Fibroblast of villous mesenchyme (primary cell): ENCODE measurements around the gene ANXA11. TPM values are rescaled to one million over a fixed set of nuclear protein-coding genes. Genes with fewer than 3 reads are reported as not detected.

Source experiments
- DNase-seq: peaks from one replicate; pipeline ENCODE4 v3.0.0-alpha.2; 2010; ENCODE audit warnings: low read depth
- H3K4me3 ChIP-seq: 2 replicates; pipeline ENCODE4 v1.5.1; 2011; ENCODE audit warnings: low read depth, mild to moderate bottlenecking, low read length
- total RNA-seq: library from RNA; depleted of rRNA; stranded (reverse); fragments of >200 nt; gene quantifications from 2 replicates; pipeline ENCODE4 v1.2.3, GENCODE V29; 2012
- TF ChIP-seq, protein P1 (sequence below): IDR thresholded peaks from 2 replicates; pipeline ENCODE4 v1.5.1; 2012; ENCODE audit warnings: low read depth, mild to moderate bottlenecking, low read length; ENCODE audit not compliant: insufficient read depth

The ANXA11 gene
- total RNA-seq, 1 donor: 79.9 TPM

GRCh38 chr10:80194373-80195045, 10.8 kb downstream of the ANXA11 start:
- no peak overlapping the region for H3K4me3 ChIP-seq
- no peak for DNase-seq
- TF ChIP-seq, protein P1, sequence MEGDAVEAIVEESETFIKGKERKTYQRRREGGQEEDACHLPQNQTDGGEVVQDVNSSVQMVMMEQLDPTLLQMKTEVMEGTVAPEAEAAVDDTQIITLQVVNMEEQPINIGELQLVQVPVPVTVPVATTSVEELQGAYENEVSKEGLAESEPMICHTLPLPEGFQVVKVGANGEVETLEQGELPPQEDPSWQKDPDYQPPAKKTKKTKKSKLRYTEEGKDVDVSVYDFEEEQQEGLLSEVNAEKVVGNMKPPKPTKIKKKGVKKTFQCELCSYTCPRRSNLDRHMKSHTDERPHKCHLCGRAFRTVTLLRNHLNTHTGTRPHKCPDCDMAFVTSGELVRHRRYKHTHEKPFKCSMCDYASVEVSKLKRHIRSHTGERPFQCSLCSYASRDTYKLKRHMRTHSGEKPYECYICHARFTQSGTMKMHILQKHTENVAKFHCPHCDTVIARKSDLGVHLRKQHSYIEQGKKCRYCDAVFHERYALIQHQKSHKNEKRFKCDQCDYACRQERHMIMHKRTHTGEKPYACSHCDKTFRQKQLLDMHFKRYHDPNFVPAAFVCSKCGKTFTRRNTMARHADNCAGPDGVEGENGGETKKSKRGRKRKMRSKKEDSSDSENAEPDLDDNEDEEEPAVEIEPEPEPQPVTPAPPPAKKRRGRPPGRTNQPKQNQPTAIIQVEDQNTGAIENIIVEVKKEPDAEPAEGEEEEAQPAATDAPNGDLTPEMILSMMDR: no peak

GRCh38 chr10:80192553-80192952, 12.8 kb downstream of the ANXA11 start:
- TF ChIP-seq, protein P1: no peak
- H3K4me3 ChIP-seq: no peak overlapping the region
- no peak for DNase-seq

DNA sequence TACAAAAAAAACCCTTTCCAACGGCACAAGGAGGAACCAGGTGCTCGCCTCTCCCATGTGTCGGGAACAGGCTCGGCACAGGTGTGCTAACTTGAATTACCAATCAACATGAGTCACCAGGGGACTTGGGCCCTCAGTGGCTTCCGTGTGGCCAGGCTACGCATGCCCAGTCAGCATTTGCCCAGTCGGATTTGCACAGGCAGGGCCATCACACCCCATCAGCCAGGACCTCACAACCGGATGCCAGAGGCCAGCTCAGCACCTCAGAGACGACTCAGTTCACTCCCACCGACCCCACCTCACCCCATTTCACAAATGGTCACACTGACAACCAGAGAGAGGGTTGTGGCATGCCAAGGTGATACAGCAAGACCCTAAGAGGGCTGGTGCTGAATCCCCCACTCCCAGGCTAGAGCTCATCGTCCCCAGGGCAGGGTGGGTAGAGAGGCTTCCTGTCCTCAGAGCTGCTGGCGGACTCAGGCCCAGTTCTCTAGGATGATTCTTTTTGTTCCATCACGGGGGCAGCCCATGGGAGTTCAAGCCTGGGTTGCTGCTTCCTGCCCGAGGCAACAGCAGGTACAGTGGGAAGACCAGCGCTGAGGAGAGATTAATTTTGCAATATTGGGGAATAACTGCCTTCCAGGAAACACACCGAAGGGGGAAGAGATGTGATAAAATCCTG, 13.6 kb downstream of the ANXA11 start:
- TF ChIP-seq, protein P1: no peak
- H3K4me3 ChIP-seq: no peak overlapping the region
- DNase-seq: no peak

- H3K4me3 ChIP-seq: no peak overlapping the region
- TF ChIP-seq, protein P1: no peak
- no peak for DNase-seq
Observed at GRCh38 chr10:80188713-80189112, 16.6 kb downstream of the ANXA11 start.

- no peak overlapping the region for H3K4me3 ChIP-seq
- TF ChIP-seq, protein P1: no peak
- peak; percentile 49 for DNase-seq
Observed at GRCh38 chr10:80187465-80188409, 17.6 kb downstream of the ANXA11 start.

DNA sequence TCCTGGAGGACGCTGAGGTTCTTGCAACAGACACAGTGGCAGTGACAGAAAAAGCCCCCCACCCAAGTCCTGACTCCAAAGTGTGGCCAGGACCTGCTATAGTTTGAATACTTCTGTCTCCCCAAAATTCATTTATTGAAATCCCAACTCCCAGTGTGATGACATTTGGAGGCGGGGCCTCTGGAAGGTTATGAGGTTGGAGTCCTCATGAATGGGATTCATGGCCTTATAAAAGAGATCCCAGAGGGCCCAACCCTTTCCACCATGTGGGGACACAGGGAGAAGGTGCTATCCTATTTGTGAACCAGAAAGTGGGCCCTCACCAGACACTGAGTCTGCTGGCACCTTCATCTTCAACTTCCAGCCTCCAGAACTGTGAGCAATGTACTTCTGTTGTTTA, 18.3 kb downstream of the ANXA11 start:
- no peak overlapping the region for H3K4me3 ChIP-seq
- DNase-seq: no peak
- TF ChIP-seq, protein P1: no peak
